NCI-H128 (cell line): Measurements from ENCODE around the gene RFXANK.
A peak's percentile ranks its signal among the peaks of the same experiment; 100 is the strongest.
"Not testable (repeated sequence)": the region's sequence is repeated elsewhere in the genome, so short reads cannot be mapped to it uniquely, and the experiment has no call there.

Source experiments
- DNase-seq: peaks from one replicate; lab custom pipeline; 2025; ENCODE audit not compliant: unreplicated experiment; lab: John Stamatoyannopoulos, UW

The RFXANK gene, protein sequence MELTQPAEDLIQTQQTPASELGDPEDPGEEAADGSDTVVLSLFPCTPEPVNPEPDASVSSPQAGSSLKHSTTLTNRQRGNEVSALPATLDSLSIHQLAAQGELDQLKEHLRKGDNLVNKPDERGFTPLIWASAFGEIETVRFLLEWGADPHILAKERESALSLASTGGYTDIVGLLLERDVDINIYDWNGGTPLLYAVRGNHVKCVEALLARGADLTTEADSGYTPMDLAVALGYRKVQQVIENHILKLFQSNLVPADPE

GRCh38 chr19:19192078-19192882 is at the start of gene RFXANK, which contains the start of gene BORCS8:
Gene RFXANK, plus strand, starts transcription at chr19:19192258. Its CDS starts 1,689 bp downstream, at chr19:19193947.
Gene BORCS8, minus strand, starts transcription at chr19:19192152. Its CDS starts 35 bp downstream, at chr19:19192117.
- DNase-seq: peak; percentile 99

GRCh38 chr19:19142347-19142746 is 49.7 kb upstream of the RFXANK start:
- DNase-seq: no peak

DNA sequence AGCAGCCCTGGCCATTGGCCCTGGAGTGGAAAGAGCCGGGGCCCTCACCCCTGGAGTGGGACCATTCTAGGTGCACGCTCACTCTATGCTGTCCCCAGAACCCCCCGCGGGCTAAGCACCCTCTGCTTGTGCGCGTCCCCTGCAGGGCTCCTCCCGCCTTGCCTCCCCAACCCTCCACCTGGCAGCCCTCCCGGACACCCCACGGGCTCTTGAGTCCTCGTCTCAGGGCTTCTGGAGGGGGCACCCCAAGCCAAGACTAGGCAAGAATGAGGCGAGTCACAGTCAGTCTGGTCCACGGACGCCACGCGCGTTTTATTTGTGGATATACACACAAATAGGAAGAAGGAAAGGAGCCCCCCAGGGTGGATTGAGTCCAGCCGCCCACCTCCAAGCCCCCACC is 46.8 kb upstream of the RFXANK start:
- no peak for DNase-seq

DNA sequence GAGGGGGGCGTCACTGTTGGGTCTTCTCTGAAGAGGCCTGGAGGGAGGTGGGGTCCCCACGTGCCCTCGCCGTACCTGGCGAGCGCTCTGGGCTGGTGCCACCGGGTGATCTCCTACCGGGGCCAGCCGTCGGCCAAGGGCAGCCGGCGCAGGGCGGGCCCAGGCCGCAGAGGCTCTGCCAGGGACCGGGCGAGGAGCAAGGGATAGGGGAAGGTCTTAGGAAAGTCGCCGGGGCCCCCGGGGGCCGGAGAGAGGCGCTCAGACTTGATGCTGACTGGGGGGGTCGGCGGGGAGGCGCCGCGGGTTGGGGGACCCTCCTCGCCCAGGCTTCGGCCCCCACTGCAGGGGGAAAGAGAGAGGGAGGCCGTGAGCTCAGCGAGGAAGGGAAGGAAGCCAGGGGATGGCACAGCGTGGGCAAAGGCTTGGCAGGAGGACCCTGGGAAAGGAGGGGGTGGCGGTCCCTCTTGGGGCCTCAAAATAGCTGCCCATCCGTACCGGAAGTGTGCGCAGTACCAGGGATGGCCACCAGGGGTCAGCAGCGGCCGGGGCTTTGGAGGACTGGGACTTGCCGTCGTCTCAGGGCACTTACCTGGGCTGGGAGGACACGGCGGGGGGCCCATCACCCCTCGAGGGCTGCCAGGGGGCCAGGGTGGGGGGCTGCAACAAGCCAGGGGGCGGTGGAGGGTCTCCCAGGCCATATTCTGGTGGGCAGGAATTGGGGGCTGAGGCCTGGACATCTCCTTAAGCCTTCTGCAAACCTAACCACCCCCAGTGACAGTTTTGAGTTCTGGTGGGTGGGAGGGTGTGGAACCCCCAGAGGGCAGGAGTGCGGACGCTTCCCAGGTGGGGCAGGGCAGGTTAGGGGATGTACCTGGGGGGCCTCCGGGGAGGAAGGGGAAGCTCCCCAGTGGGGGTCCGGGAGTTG is 46.1 kb upstream of the RFXANK start:
- DNase-seq: peak; percentile 58

GRCh38 chr19:19146865-19147264 is 45.2 kb upstream of the RFXANK start:
- DNase-seq: no peak

- no peak for DNase-seq
Observed at GRCh38 chr19:19147344-19147743, 44.7 kb upstream of the RFXANK start.

DNA sequence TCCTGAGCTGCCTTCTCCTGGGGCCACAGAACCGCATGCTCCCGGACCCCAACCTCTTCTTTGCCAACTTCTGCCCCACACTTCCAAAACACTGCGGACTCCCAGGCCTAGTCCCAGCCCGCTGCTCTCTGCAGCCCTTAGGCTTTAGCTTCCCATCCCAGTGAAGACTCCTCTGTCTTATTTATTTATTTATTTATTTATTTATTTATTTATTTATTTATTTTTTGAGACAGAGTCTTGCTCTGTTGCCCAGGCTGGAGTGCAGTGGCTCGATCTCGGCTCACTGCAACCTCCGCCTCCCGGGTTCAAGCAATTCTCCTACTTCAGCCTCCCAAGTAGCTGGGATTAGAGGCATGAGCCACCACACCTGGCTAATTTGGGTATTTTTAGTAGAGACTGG is 43.6 kb upstream of the RFXANK start:
- not testable (repeated sequence) for DNase-seq

DNA sequence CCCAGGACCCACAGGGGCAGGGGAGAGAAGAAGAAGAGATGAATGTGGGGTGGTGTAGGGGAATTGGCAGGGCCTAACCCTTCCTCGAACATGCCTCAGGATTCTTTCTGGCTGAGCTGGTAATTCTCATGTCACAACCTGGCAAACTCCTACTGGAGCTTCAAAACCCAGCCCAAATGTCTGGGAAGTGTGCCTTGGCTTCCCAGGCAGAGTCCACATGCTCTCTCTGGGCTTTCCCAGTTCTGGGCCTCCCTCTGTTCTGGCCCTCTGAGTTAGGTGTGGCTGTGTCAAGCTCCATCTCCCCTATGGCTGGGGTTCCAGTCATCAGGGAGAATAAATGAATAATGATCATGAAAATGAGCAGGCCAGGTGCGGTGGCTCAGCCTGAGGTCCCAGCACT is 42.6 kb upstream of the RFXANK start:
- DNase-seq: no peak

DNA sequence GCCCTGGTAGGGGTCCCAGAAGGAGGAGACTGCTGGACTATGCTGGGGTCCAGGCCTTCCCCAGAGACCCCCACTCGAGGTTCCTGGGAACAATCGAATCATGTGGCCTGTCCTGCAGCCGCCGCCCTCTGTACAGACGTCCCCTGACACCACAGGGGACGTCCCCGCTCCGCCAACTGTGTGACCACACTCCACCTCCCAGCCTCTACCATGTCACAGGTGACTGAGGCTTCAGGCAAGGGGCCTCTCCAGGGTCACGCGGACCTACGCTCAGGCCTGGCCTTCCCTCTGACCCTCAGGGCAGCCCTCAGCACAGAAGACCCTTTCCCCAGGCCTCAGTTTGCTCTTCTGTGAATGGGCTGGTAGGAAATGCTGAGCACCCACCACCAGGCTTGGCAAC is 40.6 kb upstream of the RFXANK start:
- DNase-seq: no peak

DNA sequence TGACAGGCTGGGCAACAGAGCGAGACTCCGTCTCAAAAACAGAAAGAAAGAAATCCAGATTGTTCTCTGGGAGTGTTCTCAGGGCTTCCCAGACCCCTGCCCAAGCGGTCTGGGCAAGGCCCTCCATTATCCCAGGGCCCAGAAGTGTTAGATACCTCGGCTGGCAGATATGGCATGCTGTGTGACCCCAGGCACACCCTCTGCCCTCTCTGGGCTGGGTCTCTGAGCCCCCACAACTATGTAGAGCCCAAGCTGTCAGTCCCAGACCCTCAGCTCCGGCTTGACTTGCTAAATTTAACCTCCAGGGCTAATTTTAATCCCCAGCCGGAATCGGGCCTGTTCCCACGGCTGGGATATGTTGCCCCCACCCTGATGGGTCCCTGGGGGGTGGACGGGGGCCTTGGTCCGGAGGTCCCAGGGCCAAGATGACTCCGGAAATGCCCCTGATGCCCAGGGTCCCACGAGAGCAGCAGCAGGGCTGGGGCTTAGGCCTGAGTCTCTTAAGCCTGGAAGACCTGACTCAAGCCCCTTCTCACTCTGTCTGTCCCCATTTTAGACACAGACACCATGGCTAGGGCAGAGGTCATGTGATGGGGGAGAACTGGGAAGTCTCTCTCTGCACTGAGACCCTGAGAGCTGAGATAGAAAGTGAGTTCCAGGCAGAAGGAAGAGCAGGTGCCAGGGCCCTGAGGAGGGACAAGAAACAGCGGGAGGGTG is 39.2 kb upstream of the RFXANK start:
- no peak for DNase-seq

DNA sequence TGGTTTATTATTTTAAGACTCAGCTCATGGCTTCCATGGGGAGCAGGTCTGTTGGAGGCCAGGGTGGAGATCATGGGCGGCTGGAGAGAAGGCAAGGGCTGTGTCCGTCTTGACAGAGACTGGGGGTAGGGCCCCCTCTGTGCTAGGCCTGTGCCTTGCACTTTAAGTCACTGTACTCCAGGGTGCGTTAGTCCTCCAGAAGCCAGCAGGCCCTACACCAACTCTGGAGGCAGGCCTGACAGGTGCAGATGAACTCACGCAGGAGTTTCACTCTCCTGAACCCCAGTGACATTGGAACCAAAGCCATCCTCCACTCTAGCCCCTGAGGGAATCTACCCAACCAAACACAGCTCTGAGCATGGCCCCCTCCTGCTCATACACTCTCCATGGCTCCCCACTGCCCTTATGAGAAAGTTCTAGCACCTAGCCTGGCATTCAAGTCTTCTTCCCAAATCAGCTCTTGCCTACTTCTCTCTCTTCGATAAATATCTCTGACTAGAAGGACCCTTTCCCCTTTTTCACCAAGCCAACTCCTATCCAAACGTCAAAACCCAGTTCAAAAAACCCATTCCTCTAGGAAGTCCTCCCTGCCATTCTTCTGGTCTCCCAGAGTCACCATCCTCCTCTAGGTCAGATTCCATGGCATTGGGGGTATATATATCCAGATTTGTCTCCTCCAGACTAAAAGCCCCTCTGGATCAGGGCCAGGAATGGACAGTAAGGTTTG is 37.1 kb upstream of the RFXANK start:
- no peak for DNase-seq

DNA sequence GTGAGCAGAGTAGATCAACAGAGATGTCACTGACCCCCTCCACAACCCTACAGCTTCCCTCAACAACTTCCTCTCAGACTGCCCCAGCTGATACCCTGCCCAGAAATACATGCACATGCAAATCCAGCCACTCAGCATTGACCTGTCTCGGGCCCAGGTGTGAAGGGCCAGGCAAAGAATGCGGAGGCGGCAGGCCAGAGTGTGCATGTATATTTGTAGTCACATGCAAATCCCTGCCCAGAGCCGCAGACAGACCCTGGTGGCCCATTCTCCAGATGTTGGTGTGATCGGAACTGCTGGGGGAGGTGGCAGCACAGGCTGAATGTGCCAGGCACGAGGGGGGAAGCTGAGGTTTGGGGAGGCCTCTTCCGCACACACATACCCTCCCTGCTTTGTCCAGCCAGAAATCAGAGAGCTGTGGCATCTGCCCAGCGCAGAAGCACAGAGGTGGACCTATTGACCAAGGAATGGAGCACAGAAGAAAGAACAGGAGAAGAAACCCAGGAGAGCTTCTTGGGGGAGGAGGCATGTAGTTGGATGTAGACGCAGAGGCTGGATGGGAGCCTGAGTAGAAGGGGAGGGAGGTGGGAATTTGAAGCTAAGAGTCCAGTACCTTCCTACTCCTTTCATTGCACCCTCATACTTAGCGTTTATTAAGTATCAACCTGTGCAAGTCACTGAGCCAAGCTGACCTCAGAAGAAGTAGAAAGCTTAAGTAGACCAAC is 36.4 kb upstream of the RFXANK start:
- DNase-seq: no peak

DNA sequence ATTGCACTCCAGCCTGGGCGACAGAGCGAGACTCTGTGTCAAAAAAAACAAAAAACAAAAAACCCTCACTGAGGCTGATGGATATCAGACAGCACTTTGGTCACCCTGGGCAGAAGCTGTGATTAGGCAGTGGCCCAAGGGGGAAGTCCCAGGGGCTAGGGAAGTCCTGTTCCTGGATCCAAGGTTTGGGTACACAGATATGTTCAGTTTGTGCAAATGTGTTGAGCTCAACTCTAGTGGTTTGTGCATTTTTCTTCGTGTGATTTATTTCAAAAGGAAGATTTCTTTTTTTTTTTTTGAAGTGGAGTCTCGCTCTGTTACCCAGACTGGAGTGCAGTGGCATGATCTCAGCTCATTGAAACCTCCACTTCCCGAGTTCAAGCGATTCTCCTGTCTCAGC is 34.2 kb upstream of the RFXANK start:
- DNase-seq: no peak

DNA sequence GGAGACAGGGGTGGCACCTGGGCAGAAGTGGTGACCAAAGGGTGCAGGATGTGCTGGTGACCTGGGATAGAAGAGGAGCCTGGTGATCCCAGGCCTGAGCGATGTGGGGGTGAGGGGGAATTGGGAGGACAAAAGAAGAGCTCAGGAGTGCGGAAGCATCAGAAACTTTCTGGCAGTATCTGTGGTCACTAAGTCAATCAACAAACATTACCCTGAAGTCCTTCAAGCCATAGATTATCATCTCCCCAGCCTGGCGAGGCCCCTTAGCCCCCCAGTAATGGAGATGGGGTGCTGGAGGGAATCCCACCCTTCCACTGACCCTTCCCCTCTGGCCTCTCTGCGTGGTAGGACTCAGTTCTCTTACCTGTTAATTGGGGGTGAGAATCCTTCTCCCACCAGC is 32.5 kb upstream of the RFXANK start:
- no peak for DNase-seq

DNA sequence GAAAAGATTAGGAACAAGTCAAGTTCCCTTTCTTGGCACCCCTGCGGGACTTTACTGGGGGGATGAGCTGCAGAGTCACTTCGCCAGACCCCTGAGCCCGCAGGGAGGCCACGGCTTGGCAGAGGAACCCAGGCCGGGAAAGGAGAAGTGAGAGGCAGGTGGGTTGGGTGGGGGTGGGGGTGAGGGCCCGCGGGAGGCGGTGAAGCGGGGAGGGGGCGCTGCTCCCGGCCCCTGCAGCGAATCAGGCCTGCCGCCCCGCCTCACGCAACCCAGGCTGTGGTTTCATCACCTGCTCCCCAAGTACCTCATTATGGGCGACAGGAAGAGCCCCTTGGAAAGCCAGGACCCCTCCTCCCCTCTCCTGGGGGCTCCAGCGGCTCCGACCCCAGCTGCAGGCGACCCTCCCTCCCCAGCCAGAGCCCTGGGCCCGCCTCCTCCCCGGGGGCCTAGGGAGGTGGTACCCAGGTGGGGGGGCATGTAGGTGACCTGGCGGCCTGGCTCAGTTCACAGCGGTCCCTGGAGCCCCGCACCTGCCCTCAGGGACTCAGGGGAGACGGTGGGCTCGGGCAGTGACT is 31.5 kb upstream of the RFXANK start:
- no peak for DNase-seq

- DNase-seq: no peak
Observed at GRCh38 chr19:19162495-19162894, 29.6 kb upstream of the RFXANK start.

- DNase-seq: no peak
Observed at GRCh38 chr19:19165396-19165795, 26.7 kb upstream of the RFXANK start.

GRCh38 chr19:19167612-19168011 is 24.4 kb upstream of the RFXANK start:
- DNase-seq: no peak
